ENCODE measurements around the gene MRPL34. TPM values are rescaled to one million over a fixed set of nuclear protein-coding genes. Genes with fewer than 3 reads are reported as not detected.
"Not testable (repeated sequence)": the region's sequence is repeated elsewhere in the genome, so short reads cannot be mapped to it uniquely, and the experiment has no call there.

Gene MRPL34
- total RNA-seq, 1 donor from 2014 or later = 136 TPM

DNA sequence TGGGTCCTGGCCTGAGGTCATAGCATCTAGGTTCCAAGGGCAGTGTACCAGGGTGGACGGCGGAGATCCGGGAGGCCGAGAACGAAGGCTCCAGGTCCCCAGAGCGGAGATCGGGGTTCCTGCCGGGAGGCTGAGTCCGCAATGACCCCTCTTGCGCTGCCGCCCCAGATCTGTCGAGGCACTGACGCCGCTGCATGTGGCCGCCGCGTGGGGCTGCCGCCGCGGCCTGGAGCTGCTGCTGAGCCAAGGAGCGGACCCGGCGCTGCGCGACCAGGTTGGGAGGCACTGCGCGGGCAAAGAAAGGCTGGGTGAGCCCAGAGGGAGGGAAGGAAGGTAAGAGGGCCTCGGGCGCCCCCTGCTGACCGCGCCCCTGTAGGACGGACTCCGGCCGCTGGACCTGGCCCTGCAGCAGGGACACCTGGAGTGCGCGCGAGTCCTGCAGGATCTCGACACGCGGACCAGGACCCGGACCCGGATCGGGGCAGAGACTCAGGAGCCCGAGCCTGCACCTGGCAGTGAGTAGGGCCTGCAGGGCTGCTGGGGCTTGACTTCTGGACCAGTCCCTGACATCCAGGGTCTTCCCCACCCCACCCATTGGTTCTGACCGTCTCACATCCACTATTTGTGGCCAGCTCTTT lies 23.1 kb upstream of the MRPL34 start:
- intact Hi-C loops (cut with DNase I) = loop anchor here (1.0 to 5.0 kb wide), 3 partner anchors 77 to 510 kb away; no protein-coding TSS in a partner anchor
- peak; percentile 93 for DNase-seq (ENCODE audit: low spot score)

DNA sequence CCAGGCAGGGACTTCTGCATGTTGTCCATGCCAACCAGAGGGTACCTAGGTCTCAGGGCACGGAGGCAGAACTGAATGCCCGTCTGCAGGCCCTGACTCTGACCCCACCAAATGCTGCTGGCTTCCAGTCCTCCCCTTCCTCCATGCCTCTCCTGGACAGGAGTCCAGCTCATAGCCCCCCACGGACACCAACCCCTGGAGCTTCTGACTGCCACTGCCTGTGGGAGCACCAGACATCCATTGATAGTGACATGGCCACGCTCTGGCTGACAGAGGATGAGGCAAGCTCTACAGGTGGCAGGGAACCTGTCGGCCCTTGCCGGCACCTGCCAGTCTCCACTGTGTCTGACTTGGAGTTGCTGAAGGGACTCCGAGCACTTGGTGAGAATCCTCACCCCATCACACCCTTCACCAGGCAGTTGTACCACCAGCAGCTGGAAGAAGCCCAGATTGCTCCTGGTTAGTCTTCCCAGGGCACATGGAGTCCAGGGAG lies 22.1 kb upstream of the MRPL34 start:
- intact Hi-C loops (cut with DNase I) = loop anchor here (2.0 to 5.0 kb wide), 2 partner anchors 217 to 511 kb away; no protein-coding TSS in a partner anchor
- no peak for DNase-seq (ENCODE audit: low spot score)

DNA sequence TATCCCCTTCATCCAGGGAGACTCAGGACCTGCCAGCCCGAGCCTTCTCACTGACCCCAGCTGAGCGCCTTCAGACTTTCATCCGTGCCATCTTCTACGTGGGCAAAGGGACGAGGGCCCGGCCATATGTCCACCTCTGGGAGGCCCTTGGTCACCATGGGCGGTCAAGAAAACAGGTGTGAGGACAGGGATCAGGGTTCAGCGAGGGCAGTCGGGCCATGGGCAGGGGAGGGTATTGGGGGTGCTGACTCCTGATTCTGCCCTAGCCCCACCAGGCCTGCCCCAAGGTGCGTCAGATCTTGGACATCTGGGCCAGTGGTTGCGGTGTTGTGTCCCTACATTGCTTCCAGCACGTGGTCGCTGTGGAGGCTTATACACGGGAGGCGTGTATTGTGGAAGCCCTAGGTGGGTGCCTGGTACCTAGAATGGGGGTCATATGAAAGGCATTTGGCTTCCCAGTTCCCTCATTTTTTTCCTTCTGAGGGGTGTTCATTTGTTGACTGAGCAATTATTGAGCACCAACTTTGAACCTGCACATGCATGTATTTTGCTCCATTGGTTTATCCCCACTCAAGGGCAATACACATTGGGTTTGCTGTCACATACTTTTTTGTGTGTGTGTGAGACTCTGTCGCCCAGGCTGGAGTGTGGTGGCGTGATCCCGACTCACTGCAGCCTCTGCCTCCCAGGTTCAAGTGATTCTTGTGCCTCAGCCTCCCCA lies 20.1 kb upstream of the MRPL34 start:
- no peak for DNase-seq (ENCODE audit: low spot score)
- intact Hi-C loops (cut with DNase I) = no loop called here

DNA sequence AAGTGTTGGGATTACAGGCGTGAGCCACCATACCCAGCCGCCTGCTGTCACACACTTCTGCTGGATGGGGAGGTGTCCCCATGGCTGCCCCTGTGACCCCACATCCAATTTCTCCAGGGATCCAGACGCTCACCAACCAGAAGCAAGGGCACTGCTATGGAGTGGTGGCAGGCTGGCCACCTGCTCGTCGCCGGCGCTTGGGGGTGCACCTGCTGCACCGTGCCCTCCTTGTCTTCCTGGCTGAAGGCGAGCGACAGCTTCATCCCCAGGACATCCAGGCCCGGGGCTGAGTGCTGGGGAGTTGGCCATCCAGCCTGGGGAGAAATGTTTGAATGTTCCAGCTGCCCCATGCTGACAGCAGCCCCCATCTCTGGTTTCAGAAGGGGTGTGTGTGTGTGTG lies 19.4 kb upstream of the MRPL34 start:
- intact Hi-C loops (cut with DNase I) = no loop called here
- no peak for DNase-seq (ENCODE audit: low spot score)

DNA sequence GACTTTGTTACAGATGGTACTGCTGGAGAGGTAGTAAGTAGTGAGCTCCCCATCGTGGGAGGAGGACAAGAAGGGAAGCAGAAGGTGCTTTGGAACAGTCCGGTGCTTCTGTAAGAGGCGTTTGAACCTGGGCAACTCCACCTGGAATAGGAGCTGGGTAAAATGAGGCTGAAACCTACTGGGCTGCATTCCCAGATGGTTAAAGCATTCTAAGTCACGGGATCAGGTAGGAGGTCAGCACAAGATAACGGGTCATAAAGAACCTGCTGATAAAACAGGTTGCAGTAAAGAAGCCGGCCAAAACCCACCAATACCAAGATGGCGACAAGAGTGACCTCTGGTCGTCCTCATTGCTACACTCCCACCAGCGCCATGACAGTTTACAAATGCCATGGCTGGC lies 18.9 kb upstream of the MRPL34 start:
- DNase-seq (ENCODE audit: low spot score) = no peak
- intact Hi-C loops (cut with DNase I) = no loop called here

DNA sequence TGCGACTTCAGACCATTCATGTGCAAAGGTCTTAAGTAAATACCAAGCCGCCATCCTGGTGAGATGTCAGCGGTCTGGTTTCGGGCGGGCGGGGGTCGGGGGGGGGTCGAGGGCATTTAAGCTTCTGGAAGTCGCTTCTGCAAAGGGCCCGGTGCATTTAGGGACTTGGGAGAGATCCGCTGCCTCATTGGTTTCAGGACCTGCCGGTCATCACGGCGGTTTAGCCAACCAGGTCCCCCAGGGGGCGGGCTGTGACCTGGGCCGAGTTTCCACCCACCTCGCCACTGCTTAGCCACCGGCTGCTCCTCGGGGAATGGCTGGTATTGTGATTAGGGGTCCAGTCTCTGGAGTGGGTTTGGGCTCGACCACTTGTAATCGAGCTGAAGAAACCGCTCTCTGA lies 16.2 kb upstream of the MRPL34 start:
- intact Hi-C loops (cut with DNase I) = no loop called here
- DNase-seq (ENCODE audit: low spot score) = peak; percentile 88

DNA sequence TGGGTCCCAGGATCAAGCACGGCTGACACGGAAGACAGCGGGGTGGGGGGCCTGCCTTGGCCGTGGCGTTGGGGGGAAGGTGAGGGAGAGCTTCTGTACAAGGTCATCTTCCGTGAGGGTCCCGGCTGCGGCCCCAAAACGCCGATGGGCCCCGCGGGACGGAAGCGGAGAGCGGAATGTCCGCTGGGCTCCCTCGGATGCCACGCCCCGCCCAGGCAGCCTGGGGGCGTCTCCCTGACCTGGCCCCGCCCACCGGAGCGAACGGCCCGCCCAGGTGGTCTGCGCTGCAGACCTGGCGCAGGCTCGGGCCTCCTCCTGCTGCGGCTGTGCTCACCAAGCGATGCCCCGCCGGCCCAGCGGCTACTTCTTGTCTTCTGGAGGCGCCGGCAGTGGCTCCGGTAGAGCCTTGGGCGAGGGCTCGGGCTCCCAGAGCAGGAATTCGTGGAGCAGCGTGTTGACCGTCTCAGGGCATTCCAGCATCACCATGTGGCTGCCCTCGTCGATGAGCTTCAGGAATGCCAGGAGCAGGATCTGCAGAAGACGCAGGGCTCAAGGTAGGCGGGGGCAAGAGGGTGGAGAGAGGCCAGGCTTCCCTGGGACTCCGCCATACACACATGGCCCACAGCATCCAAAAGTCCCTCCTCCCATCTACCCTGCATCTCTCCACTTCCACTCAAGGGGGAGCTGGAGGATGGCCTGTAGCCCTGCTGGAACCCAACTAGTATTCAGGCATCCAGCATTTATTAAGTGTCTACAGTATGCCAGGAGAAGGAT lies 13.2 kb upstream of the MRPL34 start:
- intact Hi-C loops (cut with DNase I) = loop anchor here (1.0 kb wide), 1 partner anchor 94 kb away; no protein-coding TSS in a partner anchor
- peak; percentile 82 for DNase-seq (ENCODE audit: low spot score)

DNA sequence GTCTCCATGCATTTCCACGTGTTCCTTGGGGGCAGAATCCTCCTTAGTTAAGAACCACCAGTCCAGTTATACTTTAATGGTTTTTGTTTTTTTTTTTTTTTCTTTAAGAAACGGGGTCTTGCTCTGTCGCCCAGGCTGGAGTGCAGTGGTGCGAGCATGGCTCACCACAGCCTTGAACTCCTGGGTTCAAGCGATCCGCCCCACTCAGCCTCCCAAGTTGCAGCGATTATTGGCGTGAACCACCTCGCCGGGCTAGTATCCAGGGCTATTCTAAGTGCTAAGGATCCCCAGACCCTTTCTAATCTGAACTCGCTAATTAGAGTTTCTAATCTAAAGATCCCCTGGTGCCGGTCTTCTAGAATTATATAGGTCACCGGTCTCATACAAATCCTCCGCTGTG lies 12.1 kb upstream of the MRPL34 start:
- DNase-seq (ENCODE audit: low spot score) = no peak
- intact Hi-C loops (cut with DNase I) = no loop called here

DNA sequence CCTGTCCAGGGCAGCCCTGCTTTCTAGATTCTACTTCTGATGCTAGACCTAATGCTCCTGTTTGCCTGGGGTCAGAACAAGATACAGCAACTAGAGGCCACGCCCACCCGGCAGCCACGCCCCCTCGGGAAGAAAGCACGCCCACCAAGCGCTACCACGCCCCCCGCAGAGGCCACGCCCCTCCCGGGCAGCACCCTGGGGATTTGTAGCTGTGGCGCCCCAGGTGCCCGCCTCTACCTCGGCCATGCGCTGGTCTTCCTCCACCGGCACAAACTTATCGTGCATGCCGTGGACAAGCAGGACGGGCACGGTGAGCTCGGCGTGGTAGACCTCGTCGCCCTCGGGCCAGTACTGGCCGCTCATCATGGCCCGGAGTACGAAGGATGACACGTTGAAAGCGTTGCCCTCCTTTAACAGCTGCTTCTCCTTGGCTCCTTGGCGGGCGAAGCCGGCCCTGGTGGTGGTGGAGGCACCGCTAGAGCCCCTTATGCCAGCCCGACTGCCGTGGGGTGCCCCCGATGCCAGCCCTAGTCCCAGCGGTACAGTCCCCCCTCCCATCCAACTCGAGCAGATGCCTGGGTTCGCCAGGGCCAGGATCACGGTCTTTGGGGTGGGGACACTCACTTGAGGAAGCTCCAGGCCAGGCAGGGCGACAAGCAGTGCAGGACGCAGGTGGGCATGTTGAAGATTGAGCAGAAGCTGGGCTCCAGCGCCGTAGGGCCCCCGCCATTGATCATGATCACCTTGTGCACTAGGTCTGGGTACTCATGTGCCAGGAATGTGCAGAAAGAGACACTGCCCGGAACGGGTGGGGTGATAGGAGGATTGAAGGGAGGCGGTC lies 11.4 kb upstream of the MRPL34 start:
- no peak for DNase-seq (ENCODE audit: low spot score)
- intact Hi-C loops (cut with DNase I) = no loop called here

DNA sequence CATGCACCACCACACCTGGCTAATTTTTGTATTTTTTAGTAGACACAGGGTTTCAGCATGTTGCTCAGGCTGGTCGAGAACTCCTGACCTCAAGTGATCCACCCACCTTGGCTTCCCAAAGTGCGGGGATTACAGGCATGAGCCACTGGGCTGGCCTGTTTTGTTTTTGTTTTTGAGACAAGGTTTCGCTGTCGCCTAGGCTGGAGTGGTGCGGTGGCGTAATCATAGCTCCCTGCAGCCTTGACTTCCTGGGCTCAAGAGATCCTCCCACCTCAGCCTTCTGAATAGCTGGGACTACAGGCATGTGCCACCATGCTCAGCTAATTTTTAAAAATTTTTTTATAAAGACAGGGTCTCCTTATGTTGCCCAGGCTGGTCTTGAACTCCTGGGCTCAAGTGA lies 10.1 kb upstream of the MRPL34 start:
- intact Hi-C loops (cut with DNase I); DNase-seq (ENCODE audit: low spot score): not testable (repeated sequence)

DNA sequence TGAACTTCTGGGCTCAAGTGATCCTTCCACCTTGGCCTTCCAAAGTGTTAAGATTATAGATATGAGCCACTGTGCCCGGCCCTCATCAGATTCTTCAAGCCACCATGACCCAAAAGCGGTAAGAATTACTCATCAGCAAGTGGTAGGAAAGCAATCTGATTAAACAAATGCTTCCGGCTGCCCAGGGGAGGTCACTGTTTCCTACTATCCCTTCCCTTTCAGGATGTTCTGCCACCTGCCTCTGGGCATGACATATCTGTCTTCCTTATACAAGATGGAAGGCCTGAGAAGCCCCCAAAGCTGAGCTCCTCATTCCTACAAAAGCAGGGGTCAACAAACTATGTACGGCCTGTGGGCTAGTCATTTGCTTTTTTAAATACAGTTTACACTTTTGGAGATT lies 9.4 kb upstream of the MRPL34 start:
- intact Hi-C loops (cut with DNase I) = no loop called here
- no peak for DNase-seq (ENCODE audit: low spot score)

DNA sequence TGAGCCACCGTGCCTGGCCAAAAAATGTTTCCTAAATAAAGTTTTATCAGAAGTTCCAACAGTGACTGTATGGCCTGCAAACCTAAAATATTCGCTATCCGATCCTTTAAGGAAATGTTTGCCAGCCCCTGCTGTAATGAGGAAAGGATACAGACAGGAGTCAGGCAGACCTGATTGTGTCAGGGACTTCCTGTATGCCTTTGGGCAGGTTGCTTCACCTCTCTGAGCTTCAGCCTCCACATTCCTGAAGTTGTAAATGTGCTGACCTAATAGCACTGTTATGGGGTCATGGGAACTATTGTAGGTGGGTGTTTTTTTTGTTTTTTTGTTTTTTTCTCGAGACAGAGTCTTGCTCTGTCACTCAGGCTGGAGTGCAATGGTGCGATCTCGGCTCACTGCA lies 8.7 kb upstream of the MRPL34 start:
- intact Hi-C loops (cut with DNase I) = no loop called here
- DNase-seq (ENCODE audit: low spot score) = no peak

DNA sequence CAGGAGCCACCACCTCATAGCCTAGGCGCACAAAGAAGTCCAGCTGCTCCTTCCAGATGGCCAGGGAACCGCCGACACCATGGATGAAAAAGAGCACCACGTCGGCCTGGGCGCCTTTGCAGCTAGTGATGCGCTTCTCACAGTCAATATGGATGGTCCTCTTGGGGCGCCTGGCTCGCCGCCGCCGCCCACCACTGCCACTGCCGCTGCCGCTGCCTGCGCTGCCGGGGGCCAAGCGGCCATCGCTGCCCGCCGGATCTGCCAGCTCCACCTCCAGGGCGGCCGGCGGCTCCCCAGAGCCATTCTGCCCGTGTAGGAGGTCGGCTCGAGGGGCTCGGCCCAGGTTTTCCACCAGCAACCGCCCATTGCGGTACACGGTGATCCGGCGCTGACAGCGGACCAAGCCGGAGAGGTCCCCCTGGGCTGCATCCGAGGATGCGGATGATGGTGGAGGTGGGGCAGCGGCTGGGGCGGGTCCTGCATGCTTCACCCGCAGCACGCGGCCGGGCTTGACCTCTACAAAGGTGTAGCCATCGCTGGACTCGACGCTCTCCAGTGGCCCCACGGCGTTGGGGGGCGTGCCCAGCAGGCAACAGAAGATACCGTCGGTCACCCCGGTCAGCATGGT lies 4.6 kb upstream of the MRPL34 start:
- no peak for DNase-seq (ENCODE audit: low spot score)
- intact Hi-C loops (cut with DNase I) = loop anchor here (5.0 kb wide), 1 partner anchor 36 kb away; the partner anchor contains the start of gene GTPBP3

DNA sequence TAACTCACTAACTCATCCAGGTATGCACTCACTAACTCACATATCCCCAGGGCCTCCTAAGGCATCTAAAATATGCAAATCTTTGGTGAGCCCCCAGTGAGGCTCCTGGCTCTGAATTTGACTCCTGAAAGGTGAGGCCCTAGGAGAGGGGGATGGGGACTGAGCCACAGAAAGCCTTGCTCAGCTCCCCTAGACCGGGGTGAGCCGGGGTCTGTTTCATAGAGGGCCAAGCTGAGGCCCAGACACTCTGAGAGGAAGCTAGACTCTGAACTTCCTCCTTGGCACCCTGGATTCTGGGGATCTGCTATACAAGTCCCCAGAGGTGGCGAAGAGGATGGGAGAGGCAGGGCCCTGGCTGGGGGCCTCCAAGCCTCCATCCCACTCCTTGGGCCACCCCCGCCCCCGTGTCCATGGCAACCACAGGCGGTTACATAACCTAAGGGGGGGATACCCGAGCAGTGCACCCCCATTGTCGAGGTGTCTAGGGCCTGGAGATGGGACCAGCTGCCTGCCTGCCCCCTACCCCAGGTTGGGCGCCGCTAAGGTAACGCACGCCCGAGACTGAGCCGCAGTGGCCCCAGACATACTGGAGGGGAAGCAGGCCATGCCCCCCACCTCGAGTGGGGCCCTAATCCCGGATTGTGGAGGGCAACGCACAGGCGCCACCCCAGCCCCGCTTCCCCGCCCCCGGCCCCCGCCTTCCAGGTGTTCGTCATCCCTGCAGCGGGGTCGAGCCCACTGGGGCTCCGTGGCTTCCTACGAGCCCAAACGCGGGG lies 3.1 kb upstream of the MRPL34 start:
- intact Hi-C loops (cut with DNase I) = loop anchor here (5.0 kb wide), 1 partner anchor 35 kb away; the partner anchor contains the start of gene GTPBP3
- DNase-seq (ENCODE audit: low spot score) = no peak

DNA sequence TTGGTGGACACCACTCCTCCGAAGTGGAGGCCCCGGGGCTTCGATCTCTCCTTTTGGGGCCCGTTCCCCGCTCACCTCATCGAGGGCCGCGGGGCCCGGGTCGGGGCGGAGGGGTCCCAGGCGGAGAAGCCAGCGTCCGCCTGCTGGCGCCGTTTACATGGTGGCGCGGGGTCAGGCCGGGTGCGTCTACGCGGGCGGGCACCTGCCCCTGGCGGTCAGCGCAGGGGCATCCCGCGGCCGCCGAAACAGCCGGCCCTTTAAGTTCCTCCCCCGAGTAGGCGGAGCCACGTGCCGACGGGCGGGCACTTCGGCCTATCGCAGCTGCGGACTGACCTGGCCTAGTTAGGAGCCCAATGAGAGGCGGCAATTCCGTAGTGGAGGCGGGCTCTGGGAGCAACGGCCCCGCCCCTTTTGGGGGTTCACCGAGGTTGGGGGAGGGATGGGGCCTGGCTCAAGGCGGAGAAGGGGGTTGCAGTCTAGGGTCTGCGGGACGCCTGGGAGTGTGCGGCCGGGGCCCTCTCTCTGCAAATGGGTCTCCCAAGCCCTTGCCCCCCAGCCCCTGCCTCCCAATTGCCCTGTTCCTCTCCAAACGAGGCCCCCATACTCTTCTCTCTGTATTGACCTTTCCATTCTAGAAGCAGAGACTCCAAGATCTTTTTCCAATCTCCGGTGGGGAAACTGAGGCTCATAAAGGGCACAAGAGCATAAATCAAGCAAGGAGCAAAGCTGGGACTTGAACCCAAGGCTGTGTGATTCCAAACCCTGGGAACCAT lies 2.3 kb upstream of the MRPL34 start, which contains the start of gene ABHD8:
TSS of gene ABHD8 (minus strand) at position 259 of the 773 bp plus-strand sequence. CDS start 1,809 bp downstream, outside the sequence.
- peak; percentile 99 for DNase-seq (ENCODE audit: low spot score)
- intact Hi-C loops (cut with DNase I) = loop anchor here (5.0 kb wide), 1 partner anchor 34 kb away; the partner anchor contains the start of gene GTPBP3

DNA sequence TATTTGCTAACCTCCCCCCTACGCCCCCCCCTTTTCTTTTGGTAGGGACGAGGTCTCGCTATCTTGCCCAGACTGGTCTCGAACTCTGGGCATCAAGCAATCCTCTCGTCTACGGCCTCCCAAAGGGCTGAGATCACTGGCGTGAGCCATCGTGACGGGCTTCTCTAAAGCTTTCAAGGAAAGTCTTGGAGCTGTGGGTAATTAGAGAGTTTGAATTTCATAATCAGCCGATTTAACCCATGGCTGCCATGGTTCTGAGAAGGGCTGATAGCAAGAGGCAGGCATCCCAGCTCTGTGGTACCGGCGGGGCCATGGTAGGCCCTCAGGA lies 1.8 kb upstream of the MRPL34 start:
- no peak for DNase-seq (ENCODE audit: low spot score)
- intact Hi-C loops (cut with DNase I) = loop anchor here (5.0 kb wide), 1 partner anchor 33 kb away; the partner anchor contains the start of gene GTPBP3

Measured in cardiac septum (tissue), 1 donor.